Peyer's patch (tissue), 4 donors: Measurements from ENCODE around the gene METTL26. TPM values are rescaled to one million over a fixed set of nuclear protein-coding genes. Genes with fewer than 3 reads are reported as not detected.

Experiments used
- DNase-seq, 3 donors: peaks; one replicate each; pipeline ENCODE4 v3.0.0-alpha.2; 2017 to 2019
- H3K27ac ChIP-seq, 4 donors: fragments of 200-600 bp; sonication (generic); one replicate each; pipeline ENCODE4 v1.5.1; 2016 to 2019
- H3K27me3 ChIP-seq, 2 donors: fragments of 200-600 bp; sonication (generic); one replicate each; pipeline ENCODE4 v1.5.1; 2019
- H3K36me3 ChIP-seq, 3 donors: fragments of 200-600 bp; sonication (generic); one replicate each; pipeline ENCODE4 v1.5.1; 2016 to 2019
- H3K4me1 ChIP-seq, 4 donors: fragments of 200-600 bp; sonication (generic); one replicate each; pipeline ENCODE4 v1.5.1; 2016 to 2019
- H3K4me3 ChIP-seq, 4 donors: fragments of 200-600 bp; sonication (generic); 1 replicate in 3 of 4; 2 replicates in 1 of 4; pipeline ENCODE4 v1.5.1; 2016 to 2019; ENCODE audit warnings: mild to moderate bottlenecking in 1 of 4
- H3K9me3 ChIP-seq, 4 donors: fragments of 200-600 bp; sonication (generic); one replicate each; pipeline ENCODE4 v1.5.1; 2016 to 2019; ENCODE audit warnings: mild to moderate bottlenecking in 1 of 4
- POLR2A ChIP-seq, 2 donors: fragments of 450-650 bp; IDR thresholded peaks; one replicate each; pipeline ENCODE4 v1.5.1; 2017; ENCODE audit warnings: antibody characterized with exemption in 2 of 2, mild to moderate bottlenecking in 2 of 2, moderate library complexity in 2 of 2
- total RNA-seq, 4 donors: library from RNA; depleted of rRNA; stranded (reverse); fragments of >200 nt; gene quantifications; one replicate each; pipeline ENCODE4 v1.1.0, GENCODE V29; 2016
- TF ChIP-seq, protein P1 (sequence below), 6 experiments: fragments of 450-650 bp in 4 of 6; fragments of 200-600 bp in 2 of 6; sonication (generic) in 1 of 6; IDR thresholded peaks; one replicate each; pipeline ENCODE4 v1.5.1; 2017 to 2019; ENCODE audit warnings: antibody characterized with exemption in 6 of 6, mild to moderate bottlenecking in 3 of 6, moderate library complexity in 1 of 6

METTL26 gene
- total RNA-seq, 4 donors from 2014 or later = 44.5 to 153 (median 60.2) TPM

DNA sequence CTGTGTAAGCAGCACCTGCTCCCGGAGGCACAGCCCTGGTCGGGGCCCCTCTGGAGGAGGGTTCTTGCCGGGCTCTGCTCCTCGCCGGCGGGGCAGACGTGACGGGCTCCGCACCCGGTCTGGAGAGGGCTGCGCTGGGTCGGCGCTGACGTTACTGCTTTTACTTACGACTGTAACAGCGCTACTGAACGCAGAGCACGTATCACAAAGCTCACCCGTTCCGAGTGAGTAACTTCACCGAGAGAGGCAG lies 47.5 kb downstream of the METTL26 start:
- no peak for TF ChIP-seq POLR2A (IDR thresholded peaks at IDR 0.05)
- TF ChIP-seq, protein P1, sequence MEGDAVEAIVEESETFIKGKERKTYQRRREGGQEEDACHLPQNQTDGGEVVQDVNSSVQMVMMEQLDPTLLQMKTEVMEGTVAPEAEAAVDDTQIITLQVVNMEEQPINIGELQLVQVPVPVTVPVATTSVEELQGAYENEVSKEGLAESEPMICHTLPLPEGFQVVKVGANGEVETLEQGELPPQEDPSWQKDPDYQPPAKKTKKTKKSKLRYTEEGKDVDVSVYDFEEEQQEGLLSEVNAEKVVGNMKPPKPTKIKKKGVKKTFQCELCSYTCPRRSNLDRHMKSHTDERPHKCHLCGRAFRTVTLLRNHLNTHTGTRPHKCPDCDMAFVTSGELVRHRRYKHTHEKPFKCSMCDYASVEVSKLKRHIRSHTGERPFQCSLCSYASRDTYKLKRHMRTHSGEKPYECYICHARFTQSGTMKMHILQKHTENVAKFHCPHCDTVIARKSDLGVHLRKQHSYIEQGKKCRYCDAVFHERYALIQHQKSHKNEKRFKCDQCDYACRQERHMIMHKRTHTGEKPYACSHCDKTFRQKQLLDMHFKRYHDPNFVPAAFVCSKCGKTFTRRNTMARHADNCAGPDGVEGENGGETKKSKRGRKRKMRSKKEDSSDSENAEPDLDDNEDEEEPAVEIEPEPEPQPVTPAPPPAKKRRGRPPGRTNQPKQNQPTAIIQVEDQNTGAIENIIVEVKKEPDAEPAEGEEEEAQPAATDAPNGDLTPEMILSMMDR (IDR thresholded peaks at IDR 0.05) = no peak
- Histone ChIP-seq H3K4me3 (peak overlapping the region; percentile 56 to 96 (median 82)), H3K36me3 (no peaks in the 10 kb centered on the region), H3K27ac (peak overlapping the region; percentile 96 to 99 (median 98)), H3K4me1 (peaks cover 12 to 41% (median 20%) of the 10 kb centered on the region in 4 donors), H3K27me3 (no peaks in the 10 kb centered on the region), H3K9me3 (no peaks in the 10 kb centered on the region)
- DNase-seq = peak; percentile 52 to 76 (median 74)

DNA sequence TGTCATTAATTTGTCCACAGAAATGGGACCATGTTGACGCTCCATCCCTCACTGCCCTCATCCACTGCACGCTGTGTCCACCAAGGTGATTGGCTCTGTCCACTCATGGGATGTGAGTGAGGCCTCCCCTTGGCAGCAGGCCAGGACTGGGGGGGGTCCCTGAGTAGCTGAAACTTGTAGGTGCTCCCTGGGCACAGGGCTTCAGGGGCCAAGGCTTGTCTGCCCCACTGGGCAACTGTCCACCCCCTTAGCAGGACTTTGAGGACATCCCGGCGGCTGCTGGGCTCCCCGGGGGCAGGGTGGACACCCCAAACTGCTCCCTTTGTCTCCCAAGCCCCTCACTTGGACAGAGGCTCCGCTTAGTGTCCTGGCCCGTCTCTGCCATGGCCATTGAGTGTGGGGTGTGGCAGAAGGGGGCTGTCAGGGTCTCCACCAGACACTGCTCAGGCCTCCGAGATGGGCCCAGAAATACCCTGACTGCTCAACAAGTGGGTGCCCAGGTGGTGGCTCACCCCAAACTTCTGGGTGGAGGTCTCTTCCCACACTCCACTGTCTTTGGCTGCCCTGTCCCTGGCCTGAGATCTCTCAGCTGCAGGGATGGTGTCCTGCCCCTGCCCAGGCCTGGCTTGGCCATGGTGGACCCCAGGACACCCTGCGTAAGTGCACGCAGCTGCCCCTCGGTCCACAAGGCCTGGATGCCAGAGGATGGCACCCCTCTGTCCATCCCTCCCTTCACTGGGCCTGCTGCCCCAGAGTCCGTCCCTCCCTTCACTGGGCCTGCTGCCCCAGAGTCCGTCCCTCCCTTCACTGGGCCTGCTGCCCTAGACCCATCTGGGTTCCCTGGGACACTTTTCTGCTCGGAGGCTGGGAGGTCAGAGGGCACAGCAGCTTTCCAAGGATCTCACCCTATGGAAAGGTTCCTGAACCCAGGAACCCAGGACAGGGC lies 49.2 kb downstream of the METTL26 start:
- TF ChIP-seq, protein P1 (IDR thresholded peaks at IDR 0.05) = no peak
- TF ChIP-seq POLR2A (IDR thresholded peaks at IDR 0.05) = no peak
- Histone ChIP-seq H3K36me3 (no peaks in the 10 kb centered on the region), H3K27ac (no peak overlapping the region), H3K4me3 (no peak overlapping the region), H3K9me3 (no peaks in the 10 kb centered on the region), H3K27me3 (no peaks in the 10 kb centered on the region), H3K4me1 (peaks cover 0 to 25% (median 14%) of the 10 kb centered on the region in 4 donors)
- DNase-seq = no peak

DNA sequence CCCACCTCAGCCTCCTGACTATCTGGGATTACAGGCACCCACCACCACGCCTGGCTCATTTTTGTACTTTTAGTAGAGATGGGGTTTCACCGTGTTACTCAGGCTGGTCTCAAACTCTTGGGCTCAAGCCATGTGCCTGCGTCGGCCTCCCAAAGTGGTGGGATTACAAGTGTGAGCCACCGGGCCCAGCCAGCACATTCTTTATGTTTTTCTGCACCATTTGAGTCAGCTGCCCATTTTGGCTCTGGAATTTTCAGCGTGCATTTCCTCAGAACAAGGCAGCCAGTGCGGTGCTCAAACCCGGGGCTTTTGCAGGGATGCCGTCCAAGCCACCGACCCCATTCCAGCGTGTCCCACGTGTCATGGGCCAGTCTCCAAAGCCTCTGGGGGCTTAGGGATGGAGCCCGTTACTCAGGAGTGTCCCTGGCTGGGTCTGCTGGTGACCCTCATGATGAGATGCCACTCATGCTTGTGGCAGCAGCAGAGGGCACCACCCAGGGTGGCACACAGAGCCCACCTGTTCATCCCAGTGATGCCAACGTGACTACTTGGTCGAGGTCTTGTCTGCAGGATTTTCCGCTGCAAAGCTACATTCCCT lies 50.0 kb downstream of the METTL26 start:
- Histone ChIP-seq H3K4me3 (no peak overlapping the region), H3K9me3 (no peaks in the 10 kb centered on the region), H3K4me1 (peaks cover 0 to 17% (median 14%) of the 10 kb centered on the region in 4 donors), H3K27me3 (no peaks in the 10 kb centered on the region), H3K36me3 (no peaks in the 10 kb centered on the region), H3K27ac (no peak overlapping the region)
- TF ChIP-seq, protein P1 (IDR thresholded peaks at IDR 0.05) = no peak
- TF ChIP-seq POLR2A (IDR thresholded peaks at IDR 0.05) = no peak
- DNase-seq = no peak

DNA sequence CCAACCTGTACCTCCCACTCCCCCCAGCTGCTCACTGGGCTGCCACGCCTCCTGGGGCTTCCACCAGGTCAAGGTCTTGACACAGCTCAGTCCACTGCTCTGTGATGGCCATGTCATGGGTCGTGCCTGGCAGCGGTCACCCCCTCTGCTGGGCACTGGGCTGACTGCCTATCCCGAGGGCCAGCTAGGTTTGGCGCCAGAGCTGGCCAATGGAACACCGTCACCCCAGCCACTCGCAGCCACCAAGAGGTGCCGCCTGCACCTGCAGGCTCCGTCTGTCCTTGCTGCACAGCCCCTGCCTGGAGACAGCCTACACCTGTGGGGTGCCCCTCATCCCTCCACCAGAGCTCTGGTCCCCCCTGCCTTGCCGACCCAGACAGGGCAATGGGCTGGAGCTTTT lies 50.8 kb downstream of the METTL26 start:
- Histone ChIP-seq H3K27me3 (no peaks in the 10 kb centered on the region), H3K27ac (no peak overlapping the region), H3K36me3 (no peaks in the 10 kb centered on the region), H3K4me3 (no peak overlapping the region), H3K9me3 (no peaks in the 10 kb centered on the region), H3K4me1 (peaks cover 0 to 11% (median 9%) of the 10 kb centered on the region in 4 donors)
- TF ChIP-seq, protein P1 (IDR thresholded peaks at IDR 0.05) = peak in 3 of 6 experiments; percentile 22 to 34 (median 23)
- no peak for TF ChIP-seq POLR2A (IDR thresholded peaks at IDR 0.05)
- peak in 1 of 3 donors; percentile 58 for DNase-seq

Other genes with a start within 250 kb of the METTL26 start
- gene NME4, start 239.1 kb downstream of the METTL26 start, total RNA-seq = 10 to 100 TPM in 3 of 4 donors, 1 to 10 TPM in 1; 9.6 to 65.2 (median 29.5) TPM
- 100 to 1,000 TPM in 2 of 4 donors, 10 to 100 TPM in 2; 32.2 to 154 (median 105) TPM for gene DECR2, start 234.4 kb downstream of the METTL26 start, total RNA-seq
- 100 to 1,000 TPM in 2 of 4 donors, 10 to 100 TPM in 2; 55.5 to 136 (median 106) TPM for gene RAB11FIP3, start 210.7 kb downstream of the METTL26 start, total RNA-seq
- 100 to 1,000 TPM in 3 of 4 donors, 10 to 100 TPM in 1; 50.3 to 249 (median 167) TPM for gene CAPN15, start 108.6 kb downstream of the METTL26 start, total RNA-seq
- not detected for gene PRR35, start 75.9 kb downstream of the METTL26 start, total RNA-seq
- 10 to 100 TPM in 1 of 4 donors, 1 to 10 TPM in 3; 1.2 to 17.3 (median 1.5) TPM for gene NHLRC4, start 69.3 kb downstream of the METTL26 start, total RNA-seq
- 10 to 100 TPM; 33.1 to 65.6 (median 55.2) TPM for gene PIGQ, start 66.3 kb downstream of the METTL26 start, total RNA-seq
- 10 to 100 TPM; 27.2 to 83.6 (median 62.7) TPM for gene RAB40C, start 46.2 kb downstream of the METTL26 start, total RNA-seq
- 1 to 10 TPM; 2.5 to 6.2 (median 3.8) TPM for gene WFIKKN1, start 5.3 kb downstream of the METTL26 start, total RNA-seq
- gene MCRIP2, start 5.5 kb upstream of the METTL26 start, total RNA-seq = 100 to 1,000 TPM; 114 to 260 (median 222) TPM
- gene WDR90, start 13.1 kb upstream of the METTL26 start, total RNA-seq = 100 to 1,000 TPM in 2 of 4 donors, 10 to 100 TPM in 2; 29.8 to 154 (median 73.6) TPM
- 100 to 1,000 TPM; 110 to 416 (median 239) TPM for gene RHOT2, start 31.8 kb upstream of the METTL26 start, total RNA-seq
- 10 to 100 TPM in 2 of 4 donors, 1 to 10 TPM in 2; 4.1 to 13.6 (median 9.9) TPM for gene RHBDL1, start 39.4 kb upstream of the METTL26 start, total RNA-seq
- gene STUB1, start 44.1 kb upstream of the METTL26 start, total RNA-seq = 100 to 1,000 TPM in 3 of 4 donors, 10 to 100 TPM in 1; 96.0 to 291 (median 107) TPM
- gene JMJD8, start 48.0 kb upstream of the METTL26 start, total RNA-seq = 10 to 100 TPM; 45.6 to 56.1 (median 51.9) TPM
- 10 to 100 TPM in 3 of 4 donors, 1 to 10 TPM in 1; 8.3 to 20.4 (median 15.4) TPM for gene WDR24, start 54.1 kb upstream of the METTL26 start, total RNA-seq
- gene FBXL16, start 69.5 kb upstream of the METTL26 start, total RNA-seq = 1 to 10 TPM; 1.4 to 2.5 (median 1.9) TPM
- 10 to 100 TPM in 2 of 4 donors, 1 to 10 TPM in 2; 4.0 to 33.8 (median 8.9) TPM for gene METRN, start 78.8 kb upstream of the METTL26 start, total RNA-seq
- 10 to 100 TPM; 52.8 to 93.9 (median 72.0) TPM for gene ANTKMT, start 84.8 kb upstream of the METTL26 start, total RNA-seq
- 10 to 100 TPM in 1 of 4 donors, 1 to 10 TPM in 3; 2.1 to 13.2 (median 6.3) TPM for gene CCDC78, start 90.1 kb upstream of the METTL26 start, total RNA-seq
- gene HAGHL, start 90.8 kb upstream of the METTL26 start, total RNA-seq = 10 to 100 TPM in 1 of 4 donors, 1 to 10 TPM in 2, under 1 TPM in 1; 0.53 to 42.9 (median 3.4) TPM
- gene CIAO3, start 104.7 kb upstream of the METTL26 start, total RNA-seq = 100 to 1,000 TPM in 2 of 4 donors, 10 to 100 TPM in 2; 73.4 to 164 (median 117) TPM
- 1 to 10 TPM in 3 of 4 donors, not detected in 1; 2.6 to 7.7 (median 5.4) TPM for gene MSLN, start 124.4 kb upstream of the METTL26 start, total RNA-seq
- 10 to 100 TPM; 31.0 to 42.1 (median 37.4) TPM for gene RPUSD1, start 152.1 kb upstream of the METTL26 start, total RNA-seq
- 10 to 100 TPM; 12.1 to 91.6 (median 19.0) TPM for gene CHTF18, start 152.3 kb upstream of the METTL26 start, total RNA-seq
- gene GNG13, start 164.4 kb upstream of the METTL26 start, total RNA-seq = 1 to 10 TPM in 1 of 4 donors, not detected in 3; 1.9 TPM